ENCODE results near the gene CHRNA3.

The CHRNA3 gene

GRCh38 chr15:78620527-78621421, at the start of gene CHRNA3:
CHRNA3 (minus strand) TSS chr15:78620996; CDS start chr15:78620794, 202 bp downstream.
- H3K9me3 ChIP-seq (ENCODE audit: control insufficient read depth in 1 of 2, low read length in 2 of 2), result no peaks in the 10 kb centered on the region
- H3K36me3 ChIP-seq (ENCODE audit: control insufficient read depth in 1 of 2, insufficient read depth in 2 of 2, low read length in 2 of 2), result no peaks in the 10 kb centered on the region
- H3K4me1 ChIP-seq (ENCODE audit: control insufficient read depth in 1 of 2, insufficient read depth in 2 of 2, low read length in 2 of 2), result no peaks in the 10 kb centered on the region
- peaks cover 34 to 35% of the 10 kb centered on the region in 2 donors for H3K27me3 ChIP-seq (ENCODE audit: control insufficient read depth in 1 of 2, insufficient read depth in 2 of 2, low read length in 2 of 2)
- no peak within 1 kb of the TSS for H3K4me3 ChIP-seq (ENCODE audit: low read depth in 1 of 2, low read length in 2 of 2)
- no peak within 1 kb of the TSS for H3K9ac ChIP-seq (ENCODE audit: low read depth in 1 of 2, low read length in 2 of 2)
- H3K27ac ChIP-seq (ENCODE audit: low read depth, low read length), result no peak within 1 kb of the TSS

GRCh38 chr15:78668987-78669386, 48.2 kb upstream of the CHRNA3 start:
- H3K27ac ChIP-seq (ENCODE audit: low read depth, low read length), result no peak overlapping the region
- H3K9me3 ChIP-seq (ENCODE audit: control insufficient read depth in 1 of 2, low read length in 2 of 2), result no peaks in the 10 kb centered on the region
- H3K27me3 ChIP-seq (ENCODE audit: control insufficient read depth in 1 of 2, insufficient read depth in 2 of 2, low read length in 2 of 2), result no peaks in the 10 kb centered on the region
- no peaks in the 10 kb centered on the region for H3K4me1 ChIP-seq (ENCODE audit: control insufficient read depth in 1 of 2, insufficient read depth in 2 of 2, low read length in 2 of 2)
- H3K9ac ChIP-seq (ENCODE audit: low read depth in 1 of 2, low read length in 2 of 2), result no peak overlapping the region
- H3K36me3 ChIP-seq (ENCODE audit: control insufficient read depth in 1 of 2, insufficient read depth in 2 of 2, low read length in 2 of 2), result no peaks in the 10 kb centered on the region
- no peak overlapping the region for H3K4me3 ChIP-seq (ENCODE audit: low read depth in 1 of 2, low read length in 2 of 2)

GRCh38 chr15:78667578-78668236, 46.9 kb upstream of the CHRNA3 start:
- no peak overlapping the region for H3K27ac ChIP-seq (ENCODE audit: low read depth, low read length)
- H3K27me3 ChIP-seq (ENCODE audit: control insufficient read depth in 1 of 2, insufficient read depth in 2 of 2, low read length in 2 of 2), result no peaks in the 10 kb centered on the region
- H3K4me1 ChIP-seq (ENCODE audit: control insufficient read depth in 1 of 2, insufficient read depth in 2 of 2, low read length in 2 of 2), result no peaks in the 10 kb centered on the region
- no peaks in the 10 kb centered on the region for H3K9me3 ChIP-seq (ENCODE audit: control insufficient read depth in 1 of 2, low read length in 2 of 2)
- H3K4me3 ChIP-seq (ENCODE audit: low read depth in 1 of 2, low read length in 2 of 2), result no peak overlapping the region
- no peaks in the 10 kb centered on the region for H3K36me3 ChIP-seq (ENCODE audit: control insufficient read depth in 1 of 2, insufficient read depth in 2 of 2, low read length in 2 of 2)
- H3K9ac ChIP-seq (ENCODE audit: low read depth in 1 of 2, low read length in 2 of 2), result no peak overlapping the region

GRCh38 chr15:78666010-78666409, 45.2 kb upstream of the CHRNA3 start:
- Histone ChIP-seq H3K27ac (ENCODE audit: low read depth, low read length) (no peak overlapping the region), H3K4me1 (ENCODE audit: control insufficient read depth in 1 of 2, insufficient read depth in 2 of 2, low read length in 2 of 2) (no peaks in the 10 kb centered on the region), H3K27me3 (ENCODE audit: control insufficient read depth in 1 of 2, insufficient read depth in 2 of 2, low read length in 2 of 2) (no peaks in the 10 kb centered on the region), H3K4me3 (ENCODE audit: low read depth in 1 of 2, low read length in 2 of 2) (no peak overlapping the region), H3K36me3 (ENCODE audit: control insufficient read depth in 1 of 2, insufficient read depth in 2 of 2, low read length in 2 of 2) (no peaks in the 10 kb centered on the region), H3K9me3 (ENCODE audit: control insufficient read depth in 1 of 2, low read length in 2 of 2) (no peaks in the 10 kb centered on the region), H3K9ac (ENCODE audit: low read depth in 1 of 2, low read length in 2 of 2) (no peak overlapping the region)

- no peaks in the 10 kb centered on the region for H3K36me3 ChIP-seq (ENCODE audit: control insufficient read depth in 1 of 2, insufficient read depth in 2 of 2, low read length in 2 of 2)
- no peak overlapping the region for H3K4me3 ChIP-seq (ENCODE audit: low read depth in 1 of 2, low read length in 2 of 2)
- H3K9ac ChIP-seq (ENCODE audit: low read depth in 1 of 2, low read length in 2 of 2), result no peak overlapping the region
- H3K9me3 ChIP-seq (ENCODE audit: control insufficient read depth in 1 of 2, low read length in 2 of 2), result no peaks in the 10 kb centered on the region
- H3K4me1 ChIP-seq (ENCODE audit: control insufficient read depth in 1 of 2, insufficient read depth in 2 of 2, low read length in 2 of 2), result no peaks in the 10 kb centered on the region
- H3K27me3 ChIP-seq (ENCODE audit: control insufficient read depth in 1 of 2, insufficient read depth in 2 of 2, low read length in 2 of 2), result no peaks in the 10 kb centered on the region
- H3K27ac ChIP-seq (ENCODE audit: low read depth, low read length), result no peak overlapping the region
Observed at GRCh38 chr15:78663703-78664102, 42.9 kb upstream of the CHRNA3 start.

- Histone ChIP-seq H3K4me3 (ENCODE audit: low read depth in 1 of 2, low read length in 2 of 2) (no peak overlapping the region), H3K27ac (ENCODE audit: low read depth, low read length) (no peak overlapping the region), H3K9ac (ENCODE audit: low read depth in 1 of 2, low read length in 2 of 2) (no peak overlapping the region), H3K27me3 (ENCODE audit: control insufficient read depth in 1 of 2, insufficient read depth in 2 of 2, low read length in 2 of 2) (no peaks in the 10 kb centered on the region), H3K36me3 (ENCODE audit: control insufficient read depth in 1 of 2, insufficient read depth in 2 of 2, low read length in 2 of 2) (no peaks in the 10 kb centered on the region), H3K9me3 (ENCODE audit: control insufficient read depth in 1 of 2, low read length in 2 of 2) (no peaks in the 10 kb centered on the region), H3K4me1 (ENCODE audit: control insufficient read depth in 1 of 2, insufficient read depth in 2 of 2, low read length in 2 of 2) (no peaks in the 10 kb centered on the region)
Observed at GRCh38 chr15:78662028-78662427, 41.2 kb upstream of the CHRNA3 start.

- no peak overlapping the region for H3K4me3 ChIP-seq (ENCODE audit: low read depth in 1 of 2, low read length in 2 of 2)
- no peaks in the 10 kb centered on the region for H3K4me1 ChIP-seq (ENCODE audit: control insufficient read depth in 1 of 2, insufficient read depth in 2 of 2, low read length in 2 of 2)
- no peaks in the 10 kb centered on the region for H3K36me3 ChIP-seq (ENCODE audit: control insufficient read depth in 1 of 2, insufficient read depth in 2 of 2, low read length in 2 of 2)
- no peaks in the 10 kb centered on the region for H3K27me3 ChIP-seq (ENCODE audit: control insufficient read depth in 1 of 2, insufficient read depth in 2 of 2, low read length in 2 of 2)
- no peak overlapping the region for H3K9ac ChIP-seq (ENCODE audit: low read depth in 1 of 2, low read length in 2 of 2)
- H3K9me3 ChIP-seq (ENCODE audit: control insufficient read depth in 1 of 2, low read length in 2 of 2), result no peaks in the 10 kb centered on the region
- H3K27ac ChIP-seq (ENCODE audit: low read depth, low read length), result no peak overlapping the region
Observed at GRCh38 chr15:78661001-78661400, 40.2 kb upstream of the CHRNA3 start.

GRCh38 chr15:78660584-78660983, 39.8 kb upstream of the CHRNA3 start:
- Histone ChIP-seq H3K9me3 (ENCODE audit: control insufficient read depth in 1 of 2, low read length in 2 of 2) (no peaks in the 10 kb centered on the region), H3K9ac (ENCODE audit: low read depth in 1 of 2, low read length in 2 of 2) (no peak overlapping the region), H3K4me1 (ENCODE audit: control insufficient read depth in 1 of 2, insufficient read depth in 2 of 2, low read length in 2 of 2) (no peaks in the 10 kb centered on the region), H3K36me3 (ENCODE audit: control insufficient read depth in 1 of 2, insufficient read depth in 2 of 2, low read length in 2 of 2) (no peaks in the 10 kb centered on the region), H3K27me3 (ENCODE audit: control insufficient read depth in 1 of 2, insufficient read depth in 2 of 2, low read length in 2 of 2) (no peaks in the 10 kb centered on the region), H3K27ac (ENCODE audit: low read depth, low read length) (no peak overlapping the region), H3K4me3 (ENCODE audit: low read depth in 1 of 2, low read length in 2 of 2) (no peak overlapping the region)

- Histone ChIP-seq H3K9me3 (ENCODE audit: control insufficient read depth in 1 of 2, low read length in 2 of 2) (no peaks in the 10 kb centered on the region), H3K9ac (ENCODE audit: low read depth in 1 of 2, low read length in 2 of 2) (no peak overlapping the region), H3K4me3 (ENCODE audit: low read depth in 1 of 2, low read length in 2 of 2) (no peak overlapping the region), H3K4me1 (ENCODE audit: control insufficient read depth in 1 of 2, insufficient read depth in 2 of 2, low read length in 2 of 2) (no peaks in the 10 kb centered on the region), H3K36me3 (ENCODE audit: control insufficient read depth in 1 of 2, insufficient read depth in 2 of 2, low read length in 2 of 2) (no peaks in the 10 kb centered on the region), H3K27me3 (ENCODE audit: control insufficient read depth in 1 of 2, insufficient read depth in 2 of 2, low read length in 2 of 2) (peaks cover 0 to 1% of the 10 kb centered on the region in 2 donors), H3K27ac (ENCODE audit: low read depth, low read length) (no peak overlapping the region)
Observed at GRCh38 chr15:78658823-78659222, 38.0 kb upstream of the CHRNA3 start.

GRCh38 chr15:78654272-78654671, 33.5 kb upstream of the CHRNA3 start:
- no peaks in the 10 kb centered on the region for H3K36me3 ChIP-seq (ENCODE audit: control insufficient read depth in 1 of 2, insufficient read depth in 2 of 2, low read length in 2 of 2)
- H3K4me1 ChIP-seq (ENCODE audit: control insufficient read depth in 1 of 2, insufficient read depth in 2 of 2, low read length in 2 of 2), result no peaks in the 10 kb centered on the region
- H3K9me3 ChIP-seq (ENCODE audit: control insufficient read depth in 1 of 2, low read length in 2 of 2), result no peaks in the 10 kb centered on the region
- no peak overlapping the region for H3K27ac ChIP-seq (ENCODE audit: low read depth, low read length)
- peaks cover 0 to 6% of the 10 kb centered on the region in 2 donors for H3K27me3 ChIP-seq (ENCODE audit: control insufficient read depth in 1 of 2, insufficient read depth in 2 of 2, low read length in 2 of 2)
- H3K9ac ChIP-seq (ENCODE audit: low read depth in 1 of 2, low read length in 2 of 2), result no peak overlapping the region
- H3K4me3 ChIP-seq (ENCODE audit: low read depth in 1 of 2, low read length in 2 of 2), result no peak overlapping the region

All from duodenal mucosa (tissue), 2 donors.